Trophoblast cell (in vitro differentiated cells and primary cell): ENCODE results near the gene CD63.

ENCODE experiments used
- DNase-seq, 2 donors: peaks; one replicate each; pipeline ENCODE4 v3.0.0-alpha.2; 2016
- H2AFZ ChIP-seq: 2 replicates; pipeline ENCODE4 v1.6.1; 2013; ENCODE audit warnings: low read length, moderate library complexity, mild to moderate bottlenecking; ENCODE audit not compliant: insufficient read depth, poor library complexity
- H2AK5ac ChIP-seq: 2 replicates; pipeline ENCODE4 v1.6.1; 2013; ENCODE audit warnings: mild to moderate bottlenecking, low read length
- H2BK120ac ChIP-seq: 2 replicates; pipeline ENCODE4 v1.6.1; 2013; ENCODE audit warnings: low read length, mild to moderate bottlenecking, moderate library complexity; ENCODE audit not compliant: insufficient read depth, poor library complexity
- H2BK12ac ChIP-seq: 2 replicates; pipeline ENCODE4 v1.6.1; 2013; ENCODE audit warnings: mild to moderate bottlenecking, low read length, moderate library complexity
- H2BK5ac ChIP-seq: 2 replicates; pipeline ENCODE4 v1.6.1; 2013; ENCODE audit warnings: low read length, low read depth, moderate library complexity, mild to moderate bottlenecking; ENCODE audit not compliant: poor library complexity
- H3K14ac ChIP-seq: 2 replicates; pipeline ENCODE4 v1.6.1; 2013; ENCODE audit warnings: mild to moderate bottlenecking, low read length
- H3K18ac ChIP-seq: 2 replicates; pipeline ENCODE4 v1.6.1; 2013; ENCODE audit warnings: mild to moderate bottlenecking, low read length
- H3K23ac ChIP-seq: 2 replicates; pipeline ENCODE4 v1.6.1; 2013; ENCODE audit warnings: low read length
- H3K27ac ChIP-seq: 2 replicates; pipeline ENCODE4 v1.5.1; 2013; ENCODE audit warnings: low read depth, mild to moderate bottlenecking, inconsistent platforms, low read length, moderate library complexity
- H3K27me3 ChIP-seq: 2 replicates; pipeline ENCODE4 v1.6.1; 2013; ENCODE audit warnings: inconsistent platforms, mild to moderate bottlenecking, low read length, moderate library complexity; ENCODE audit not compliant: insufficient read depth
- H3K36me3 ChIP-seq, 2 experiments: 1 replicate in 1 of 2; 2 replicates in 1 of 2; pipeline ENCODE4 v1.6.1; 2013; ENCODE audit warnings: low read length in 2 of 2, mild to moderate bottlenecking in 2 of 2, moderate library complexity in 1 of 2; ENCODE audit not compliant: insufficient read depth in 2 of 2, control insufficient read depth in 1 of 2
- H3K4ac ChIP-seq: 2 replicates; pipeline ENCODE4 v1.6.1; 2013; ENCODE audit warnings: low read depth, mild to moderate bottlenecking, low read length, moderate library complexity
- H3K4me1 ChIP-seq, 2 experiments: 1 replicate in 1 of 2; 2 replicates in 1 of 2; pipeline ENCODE4 v1.6.1; 2013; ENCODE audit warnings: low read length in 2 of 2, mild to moderate bottlenecking in 2 of 2, moderate library complexity in 1 of 2; ENCODE audit not compliant: insufficient read depth in 2 of 2, control insufficient read depth in 1 of 2
- H3K4me2 ChIP-seq: 2 replicates; pipeline ENCODE4 v1.6.1; 2013; ENCODE audit warnings: inconsistent platforms, mild to moderate bottlenecking, low read length, moderate library complexity
- H3K4me3 ChIP-seq: 2 replicates; pipeline ENCODE4 v1.5.1; 2013; ENCODE audit warnings: mild to moderate bottlenecking, low read depth, low read length, inconsistent platforms
- H3K79me1 ChIP-seq: one replicate; pipeline ENCODE4 v1.6.1; 2013; ENCODE audit warnings: low read length
- H3K79me2 ChIP-seq: 2 replicates; pipeline ENCODE4 v1.6.1; 2013; ENCODE audit warnings: low read length, mild to moderate bottlenecking; ENCODE audit not compliant: control insufficient read depth, insufficient read depth, poor library complexity
- H3K9ac ChIP-seq: 2 replicates; pipeline ENCODE4 v1.6.1; 2013; ENCODE audit warnings: mild to moderate bottlenecking, low read length
- H3K9me3 ChIP-seq: 2 replicates; pipeline ENCODE4 v1.6.1; 2013; ENCODE audit warnings: low read depth, mild to moderate bottlenecking, control low read depth, inconsistent platforms, low read length; ENCODE audit not compliant: insufficient read depth
- H4K12ac ChIP-seq: 2 replicates; pipeline ENCODE4 v1.6.1; 2013; ENCODE audit warnings: low read depth, mild to moderate bottlenecking, low read length, moderate library complexity
- H4K8ac ChIP-seq: 2 replicates; pipeline ENCODE4 v1.6.1; 2013; ENCODE audit warnings: low read depth, mild to moderate bottlenecking, low read length, moderate library complexity
- H4K91ac ChIP-seq: one replicate; pipeline ENCODE4 v1.6.1; 2013; ENCODE audit warnings: low read depth, mild to moderate bottlenecking, low read length, moderate library complexity
- WGBS: extraction: QIAGEN DNeasy Blood & Tissue Kit; methylation state at CpG from one replicate; pipeline ENCODE4 v1.1.7; 2013; ENCODE audit warnings: missing lambda C conversion rate; ENCODE audit not compliant: insufficient read length, insufficient coverage; ENCODE audit errors: extremely low coverage; 5-methylcytosine and 5-hydroxymethylcytosine counted together

Gene CD63

GRCh38 chr12:55687746-55688145 is 41.1 kb downstream of the CD63 start:
- Histone ChIP-seq H2BK120ac (no peak overlapping the region), H3K36me3 (no peaks in the 10 kb centered on the region), H3K18ac (no peak overlapping the region), H3K14ac (no peak overlapping the region), H3K9me3 (peaks cover 6% of the 10 kb centered on the region), H2AFZ (no peak overlapping the region), H3K4me2 (no peak overlapping the region), H3K27ac (no peak overlapping the region), H4K91ac (no peak overlapping the region), H2BK12ac (no peak overlapping the region), H3K23ac (no peak overlapping the region), H3K4ac (no peak overlapping the region), H2BK5ac (no peak overlapping the region), H4K12ac (no peak overlapping the region), H3K9ac (no peak overlapping the region), H3K4me1 (no peaks in the 10 kb centered on the region), H4K8ac (no peak overlapping the region), H3K79me2 (no peaks in the 10 kb centered on the region), H2AK5ac (no peak overlapping the region), H3K79me1 (no peaks in the 10 kb centered on the region), H3K27me3 (no peaks in the 10 kb centered on the region), H3K4me3 (no peak overlapping the region)
- no peak for DNase-seq

- Histone ChIP-seq H4K91ac (no peak overlapping the region), H3K23ac (no peak overlapping the region), H3K27ac (no peak overlapping the region), H3K27me3 (no peaks in the 10 kb centered on the region), H3K18ac (no peak overlapping the region), H2AK5ac (no peak overlapping the region), H3K4me3 (no peak overlapping the region), H3K79me2 (no peaks in the 10 kb centered on the region), H3K9ac (no peak overlapping the region), H4K8ac (no peak overlapping the region), H3K79me1 (no peaks in the 10 kb centered on the region), H3K4me2 (no peak overlapping the region), H2BK5ac (no peak overlapping the region), H2BK120ac (no peak overlapping the region), H3K36me3 (no peaks in the 10 kb centered on the region), H4K12ac (no peak overlapping the region), H3K4ac (no peak overlapping the region), H3K4me1 (peaks cover 0 to 2% of the 10 kb centered on the region in 2 experiments), H3K14ac (no peak overlapping the region), H2BK12ac (no peak overlapping the region), H3K9me3 (peaks cover 3% of the 10 kb centered on the region), H2AFZ (no peak overlapping the region)
- DNase-seq = peak; percentile 78 to 82
- WGBS = no CpG with 5 or more reads among the region's 9 CpGs
These were observed 42.3 kb downstream of the CD63 start for GRCh38 chr12:55686366-55687010.

GRCh38 chr12:55685671-55686070 is 43.1 kb downstream of the CD63 start:
- no peak overlapping the region for H4K8ac ChIP-seq
- peaks cover 3% of the 10 kb centered on the region for H3K9me3 ChIP-seq
- no peak overlapping the region for H3K27ac ChIP-seq
- no peaks in the 10 kb centered on the region for H3K36me3 ChIP-seq
- H3K9ac ChIP-seq = no peak overlapping the region
- DNase-seq = no peak
- H2BK120ac ChIP-seq = no peak overlapping the region
- no peak overlapping the region for H4K12ac ChIP-seq
- no peak overlapping the region for H3K14ac ChIP-seq
- H3K18ac ChIP-seq = no peak overlapping the region
- H2AFZ ChIP-seq = no peak overlapping the region
- H3K4me2 ChIP-seq = no peak overlapping the region
- H2BK5ac ChIP-seq = no peak overlapping the region
- no peak overlapping the region for H4K91ac ChIP-seq
- H3K79me1 ChIP-seq = no peaks in the 10 kb centered on the region
- peak overlapping the region; percentile 10 for H3K4me3 ChIP-seq
- H3K4ac ChIP-seq = no peak overlapping the region
- H3K23ac ChIP-seq = no peak overlapping the region
- no peaks in the 10 kb centered on the region for H3K27me3 ChIP-seq
- H2AK5ac ChIP-seq = no peak overlapping the region
- no CpG with 5 or more reads among the region's 5 CpGs for WGBS
- no peaks in the 10 kb centered on the region for H3K79me2 ChIP-seq
- H2BK12ac ChIP-seq = no peak overlapping the region
- H3K4me1 ChIP-seq = peaks cover 0 to 2% of the 10 kb centered on the region in 2 experiments

- no peak overlapping the region for H3K27ac ChIP-seq
- H2AFZ ChIP-seq = no peak overlapping the region
- no peak overlapping the region for H3K4me2 ChIP-seq
- H2AK5ac ChIP-seq = no peak overlapping the region
- H4K91ac ChIP-seq = no peak overlapping the region
- H2BK5ac ChIP-seq = no peak overlapping the region
- no peak overlapping the region for H4K8ac ChIP-seq
- H3K79me2 ChIP-seq = no peaks in the 10 kb centered on the region
- peak overlapping the region; percentile 30 for H3K4me3 ChIP-seq
- H3K9me3 ChIP-seq = peaks cover 3% of the 10 kb centered on the region
- no peaks in the 10 kb centered on the region for H3K79me1 ChIP-seq
- no peak overlapping the region for H2BK120ac ChIP-seq
- H4K12ac ChIP-seq = no peak overlapping the region
- no peak overlapping the region for H3K4ac ChIP-seq
- peaks cover 0 to 2% of the 10 kb centered on the region in 2 experiments for H3K4me1 ChIP-seq
- H3K27me3 ChIP-seq = no peaks in the 10 kb centered on the region
- H3K36me3 ChIP-seq = no peaks in the 10 kb centered on the region
- H2BK12ac ChIP-seq = no peak overlapping the region
- no peak for DNase-seq
- no CpG with 5 or more reads among the region's 20 CpGs for WGBS
- H3K18ac ChIP-seq = no peak overlapping the region
- H3K9ac ChIP-seq = no peak overlapping the region
- H3K23ac ChIP-seq = no peak overlapping the region
- no peak overlapping the region for H3K14ac ChIP-seq
These were observed 43.9 kb downstream of the CD63 start for GRCh38 chr12:55684761-55685370.
